Keratinocyte (primary cell): ENCODE data around the gene AP5B1. TPM values are rescaled to one million over a fixed set of nuclear protein-coding genes. Genes with fewer than 3 reads are reported as not detected.

Experiments used
- DNase-seq: peaks from one replicate; pipeline ENCODE4 v3.0.0-alpha.2; 2011; ENCODE audit warnings: low read depth, missing footprints, low spot score
- FAIRE-seq: peaks from 2 replicates; lab custom pipeline; 2011; peaks lifted over from hg19 to GRCh38; lab: Jason Lieb, UNC
- H2AFZ ChIP-seq: 2 replicates; pipeline ENCODE4 v1.6.0; 2012; ENCODE audit warnings: low read length, control low read depth, inconsistent platforms; ENCODE audit not compliant: control insufficient read depth
- H3K27ac ChIP-seq: 2 replicates; pipeline ENCODE4 v1.5.1; 2011; ENCODE audit warnings: low read length; ENCODE audit not compliant: control insufficient read depth, insufficient read depth
- H3K27me3 ChIP-seq: 3 replicates; pipeline ENCODE4 v1.6.0; 2011; ENCODE audit warnings: low read length; ENCODE audit not compliant: control insufficient read depth, insufficient read depth; ENCODE audit errors: extremely low read depth
- H3K36me3 ChIP-seq, 2 experiments: 2 replicates in 1 of 2; 3 replicates in 1 of 2; pipeline ENCODE4 v1.5.1; 2011; ENCODE audit warnings: low read length in 2 of 2, mild to moderate bottlenecking in 1 of 2; ENCODE audit not compliant: control insufficient read depth in 2 of 2, insufficient read depth in 2 of 2; ENCODE audit errors: extremely low read depth in 1 of 2
- H3K4me1 ChIP-seq: 3 replicates; pipeline ENCODE4 v1.5.1; 2011; ENCODE audit warnings: low read length; ENCODE audit not compliant: control insufficient read depth, insufficient read depth; ENCODE audit errors: extremely low read depth
- H3K4me2 ChIP-seq: 3 replicates; pipeline ENCODE4 v1.6.0; 2011; ENCODE audit warnings: low read depth, low read length; ENCODE audit not compliant: control insufficient read depth, insufficient read depth; ENCODE audit errors: extremely low read depth
- H3K4me3 ChIP-seq, 3 experiments: fragments of 200-600 bp in 1 of 3; sonication (generic) in 1 of 3; 2 replicates in 2 of 3; 3 replicates in 1 of 3; pipeline ENCODE4 v1.5.1; 2011 to 2016; ENCODE audit warnings: low read length in 3 of 3, mild to moderate bottlenecking in 3 of 3, control low read depth in 2 of 3, inconsistent platforms in 1 of 3, low read depth in 1 of 3, mixed read lengths in 1 of 3, mixed run types in 1 of 3, moderate library complexity in 1 of 3; ENCODE audit not compliant: control insufficient read depth in 2 of 3, insufficient read depth in 2 of 3; ENCODE audit errors: extremely low read depth in 1 of 3
- H3K79me2 ChIP-seq: 2 replicates; pipeline ENCODE4 v1.6.0; 2012; ENCODE audit warnings: low read length; ENCODE audit not compliant: control insufficient read depth, insufficient read depth
- H3K9ac ChIP-seq: 3 replicates; pipeline ENCODE4 v1.6.0; 2011; ENCODE audit warnings: low read length; ENCODE audit not compliant: control insufficient read depth, insufficient read depth; ENCODE audit errors: extremely low read depth
- H3K9me1 ChIP-seq: 3 replicates; pipeline ENCODE4 v1.6.0; 2011; ENCODE audit warnings: low read length; ENCODE audit not compliant: control insufficient read depth, insufficient read depth; ENCODE audit errors: extremely low read depth
- H3K9me3 ChIP-seq: 2 replicates; pipeline ENCODE4 v1.5.1; 2012; ENCODE audit warnings: low read depth, low read length; ENCODE audit not compliant: control insufficient read depth
- H4K20me1 ChIP-seq: 3 replicates; pipeline ENCODE4 v1.6.0; 2011; ENCODE audit warnings: low read length; ENCODE audit not compliant: control insufficient read depth, insufficient read depth; ENCODE audit errors: extremely low read depth
- CTCF ChIP-seq, 3 experiments: IDR thresholded peaks in 1 of 3; conservative IDR thresholded peaks in 1 of 3; optimal IDR thresholded peaks in 1 of 3; 2 replicates in 2 of 3; 3 replicates in 1 of 3; pipeline versions ENCODE3 to v1.5.1; 2011; ENCODE audit warnings: low read length in 3 of 3, mild to moderate bottlenecking in 3 of 3, moderate library complexity in 2 of 3, control low read depth in 1 of 3, inconsistent platforms in 1 of 3; ENCODE audit not compliant: insufficient read depth in 2 of 3; ENCODE audit errors: extremely low read depth in 1 of 3
- EZH2 ChIP-seq: IDR thresholded peaks from one replicate; pipeline ENCODE4 v1.6.1; 2012; ENCODE audit warnings: inconsistent platforms, mild to moderate bottlenecking, low read length, moderate library complexity
- dilution Hi-C: fragments of 300-500 bp; cut with MboI; formaldehyde crosslinking; loops from one replicate; pipeline ENCODE4 v1.7.0; 2020; ENCODE audit warnings: low sequenced_read_pairs; ENCODE audit not compliant: extremely low pct_ligation_motif_present
- polyA plus RNA-seq, 5 experiments: library from polyadenylated mRNA; depleted of rRNA in 3 of 5; stranded (reverse) in 3 of 5; stranded (forward) in 1 of 5; unstranded in 1 of 5; fragments of >200 nt; gene quantifications; 1 replicate in 1 of 5; 2 replicates in 3 of 5; 3 replicates in 1 of 5; pipeline versions ENCODE4 v1.2.1 to v1.2.3, GENCODE V29; 2011 to 2012; ENCODE audit warnings: missing spikeins in 2 of 5, low read depth in 1 of 5, low replicate concordance in 1 of 5

Gene AP5B1
- polyA plus RNA-seq, 1 donor (not counting 4 experiments of a cell fraction or from before 2014, with no cell fraction given) = 3.1 TPM

GRCh38 chr11:65778431-65778900, 2.3 kb downstream of the AP5B1 start:
- no peaks in the 10 kb centered on the region for H4K20me1 ChIP-seq
- no peaks in the 10 kb centered on the region for H3K9me3 ChIP-seq
- no peak for FAIRE-seq
- DNase-seq = no peak
- H3K4me3 ChIP-seq = no peak overlapping the region
- dilution Hi-C loops = no loop called here
- H3K27ac ChIP-seq = no peak overlapping the region
- H3K79me2 ChIP-seq = peaks cover 27% of the 10 kb centered on the region
- peaks cover 4 to 5% of the 10 kb centered on the region in 2 experiments for H3K36me3 ChIP-seq
- no peak overlapping the region for H3K9ac ChIP-seq
- H3K4me2 ChIP-seq = no peak overlapping the region
- H3K4me1 ChIP-seq = peaks cover 10% of the 10 kb centered on the region
- no peak overlapping the region for H2AFZ ChIP-seq
- H3K9me1 ChIP-seq = no peaks in the 10 kb centered on the region
- no peak for TF ChIP-seq CTCF (optimal IDR thresholded peaks at IDR 0.05 in 1 of 3, IDR thresholded peaks at IDR 0.05 in 1 of 3, conservative IDR thresholded peaks at IDR 0.05 in 1 of 3; ENCODE audit: extremely low read depth in 1 of 3, insufficient read depth in 2 of 3, low read length in 3 of 3)
- TF ChIP-seq EZH2 = no peak
- H3K27me3 ChIP-seq = no peaks in the 10 kb centered on the region

- Histone ChIP-seq H2AFZ (no peak overlapping the region), H3K4me3 (no peak overlapping the region), H3K36me3 (peaks cover 4 to 5% of the 10 kb centered on the region in 2 experiments), H3K4me2 (no peak overlapping the region), H3K4me1 (peaks cover 10% of the 10 kb centered on the region), H3K27me3 (no peaks in the 10 kb centered on the region), H3K79me2 (peaks cover 27% of the 10 kb centered on the region), H4K20me1 (no peaks in the 10 kb centered on the region), H3K9me3 (no peaks in the 10 kb centered on the region), H3K9me1 (no peaks in the 10 kb centered on the region), H3K9ac (no peak overlapping the region), H3K27ac (no peak overlapping the region)
- DNase-seq = no peak
- dilution Hi-C loops = no loop called here
- FAIRE-seq = no peak
- TF ChIP-seq EZH2 = no peak
- TF ChIP-seq CTCF (optimal IDR thresholded peaks at IDR 0.05 in 1 of 3, IDR thresholded peaks at IDR 0.05 in 1 of 3, conservative IDR thresholded peaks at IDR 0.05 in 1 of 3; ENCODE audit: extremely low read depth in 1 of 3, insufficient read depth in 2 of 3, low read length in 3 of 3) = no peak
Measured at GRCh38 chr11:65777821-65778361, 2.9 kb downstream of the AP5B1 start.
